Right ventricle myocardium inferior (tissue), 1 donor: ENCODE measurements around the gene CDCA3. TPM values are rescaled to one million over a fixed set of nuclear protein-coding genes. Genes with fewer than 3 reads are reported as not detected.

Experiments
- ATAC-seq: fragments of 200-7000 bp; cut with Tn5 transposase; one replicate; pipeline ENCODE4 v1.9.1; 2020; ENCODE audit warnings: mild to moderate bottlenecking, moderate library complexity
- DNase-seq: peaks from one replicate; pipeline ENCODE4 v3.0.0; 2021; ENCODE audit errors: missing footprints
- intact Hi-C: fragments of 100-400 bp; cut with DNase I; formaldehyde crosslinking; loops from one replicate; pipeline ENCODE4 v1.11.0; 2022
- total RNA-seq: library from RNA; stranded (reverse); fragmentation: NEBNext Ultra II Directional; extraction: Animal tissue kit (Norgen Biotek cat#: 25700); gene quantifications from one replicate; pipeline ENCODE4 v1.2.1, GENCODE V29; 2021
- donor health status: DM: no; HTN: yes; CAD: no; lungs with severe emphysema.

CDCA3 gene
- total RNA-seq, 1 donor from 2014 or later, result 1.2 TPM

DNA sequence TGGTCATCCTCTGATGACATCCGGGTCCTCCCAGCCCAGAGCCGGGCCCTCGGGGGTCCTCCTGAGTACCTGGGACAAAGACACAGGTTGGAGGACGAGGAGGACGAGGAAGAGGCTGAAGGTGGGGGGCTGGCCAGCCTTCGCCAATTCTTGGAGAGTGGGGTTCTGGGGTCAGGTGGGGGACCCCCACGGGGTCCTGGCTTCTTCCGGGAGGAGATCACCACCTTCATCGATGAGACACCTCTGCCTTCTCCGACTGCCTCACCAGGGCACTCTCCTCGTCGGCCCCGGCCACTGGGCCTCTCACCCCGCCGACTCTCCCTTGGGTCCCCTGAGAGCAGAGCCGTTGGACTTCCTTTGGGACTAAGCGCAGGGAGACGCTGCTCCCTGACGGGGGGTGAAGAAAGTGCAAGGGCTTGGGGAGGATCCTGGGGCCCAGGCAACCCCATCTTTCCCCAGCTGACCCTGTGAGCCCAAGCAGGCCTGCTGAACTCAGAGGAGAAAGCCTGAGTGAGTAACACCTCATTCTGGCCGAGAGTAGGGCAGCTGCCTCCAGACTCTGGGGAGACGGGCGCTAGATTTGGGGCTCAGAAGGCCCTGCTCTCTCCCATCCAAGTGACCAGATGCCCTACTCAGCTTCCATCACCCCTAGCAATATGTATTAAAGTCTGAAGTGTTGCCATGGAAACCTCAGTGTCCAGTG is 24.2 kb downstream of the CDCA3 start:
- ATAC-seq, result no peak
- intact Hi-C loops, result loop anchor here (5.0 kb wide), 1 partner anchor 215 kb away; no protein-coding TSS in a partner anchor
- DNase-seq, result no peak

DNA sequence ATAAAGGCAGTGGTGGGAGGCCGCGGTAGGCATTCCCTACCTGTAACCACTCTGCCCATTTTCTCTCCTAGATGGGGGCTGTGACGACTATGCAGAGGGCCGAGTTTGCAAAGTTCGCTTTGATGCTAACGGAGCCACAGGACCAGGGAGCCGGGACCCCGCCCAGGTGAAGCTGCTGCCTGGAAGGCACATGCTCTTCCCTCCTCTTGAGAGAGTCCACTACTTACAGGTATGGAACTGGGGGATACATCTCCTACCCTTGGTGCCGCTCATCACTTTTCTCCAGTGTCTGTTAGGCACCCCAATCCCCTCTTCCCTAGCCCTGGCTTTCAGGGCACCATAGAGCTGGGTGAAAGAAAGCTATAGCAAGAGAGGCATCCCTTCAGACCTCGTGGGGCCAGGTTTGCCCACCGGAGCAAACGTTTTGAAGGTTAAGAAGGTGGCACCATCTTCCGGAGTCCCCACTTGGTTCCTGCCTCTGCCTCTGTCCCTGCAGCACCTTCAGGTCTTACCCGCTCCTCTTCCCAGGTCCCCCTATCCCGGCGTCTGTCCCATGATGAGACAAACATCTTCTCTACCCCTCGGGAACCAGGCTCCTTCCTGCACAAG is 24.9 kb downstream of the CDCA3 start:
- no peak for DNase-seq
- intact Hi-C loops, result loop anchor here (5.0 kb wide), 1 partner anchor 214 kb away; no protein-coding TSS in a partner anchor
- ATAC-seq, result no peak

DNA sequence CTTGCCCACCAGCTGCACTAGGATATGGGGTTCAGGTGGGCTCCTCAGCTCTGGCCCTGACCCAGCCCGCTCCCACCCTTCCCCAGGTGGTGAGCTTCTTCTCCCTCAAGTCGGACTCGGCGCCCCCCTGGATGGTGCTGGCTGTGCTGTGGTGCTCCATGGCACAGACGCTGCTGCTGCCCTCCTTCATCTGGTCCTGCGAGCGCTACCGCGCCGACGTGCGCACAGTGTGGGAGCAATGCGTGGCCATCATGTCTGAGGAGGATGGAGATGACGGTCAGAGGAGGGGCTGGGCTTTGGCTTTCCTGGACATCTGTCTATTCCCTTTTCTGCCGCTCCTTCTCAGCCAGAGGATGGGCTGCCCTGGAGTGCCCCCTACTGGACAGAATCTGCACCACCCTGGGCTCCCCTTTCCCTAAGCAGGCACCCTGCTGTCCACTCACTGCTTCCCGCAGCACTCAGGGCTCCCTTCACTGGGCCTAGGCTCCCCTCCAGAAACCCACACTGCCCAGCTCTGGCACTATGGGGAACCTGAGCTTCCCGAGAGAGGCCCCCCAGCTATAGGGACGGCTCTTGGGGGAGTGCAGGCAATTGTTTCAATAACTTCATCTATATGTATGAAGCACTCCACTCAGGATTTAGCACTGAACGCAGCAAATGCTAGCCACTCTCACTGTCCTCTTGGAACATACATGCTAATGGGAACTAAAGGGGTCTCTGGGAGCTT is 25.5 kb downstream of the CDCA3 start:
- DNase-seq (peak; percentile 89), ATAC-seq (peak; percentile 58)
- intact Hi-C loops, result loop anchor here (1.0 to 5.0 kb wide), 3 partner anchors 72 to 213 kb away; partner anchors contain the start of gene MLF2

DNA sequence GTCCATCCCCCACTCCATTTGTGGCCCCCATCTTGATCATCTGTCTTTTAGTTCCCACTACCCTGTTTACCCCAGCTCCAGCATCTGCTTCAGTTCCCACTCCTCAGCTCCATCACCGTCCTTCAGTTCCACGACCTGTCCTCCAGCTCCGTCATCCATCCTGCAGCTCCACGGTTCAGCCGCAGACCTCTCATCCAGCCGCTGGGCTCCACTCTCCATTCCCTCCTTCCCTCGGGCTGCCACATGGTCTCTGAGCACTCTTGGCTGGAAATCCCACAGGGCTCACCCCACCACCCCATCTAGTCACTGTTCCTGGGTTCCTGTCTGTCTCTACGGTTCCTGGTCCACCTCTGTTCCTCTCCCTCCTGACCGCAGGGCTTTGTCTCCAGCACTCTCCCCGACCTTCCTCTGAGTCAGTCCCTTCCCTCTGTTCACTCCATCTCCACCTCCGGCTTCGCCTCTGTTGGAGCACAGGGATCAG is 26.1 kb downstream of the CDCA3 start:
- DNase-seq, result no peak
- intact Hi-C loops, result loop anchor here (1.0 to 5.0 kb wide), 4 partner anchors 43 to 213 kb away; partner anchors contain the start of gene MLF2
- no peak for ATAC-seq

DNA sequence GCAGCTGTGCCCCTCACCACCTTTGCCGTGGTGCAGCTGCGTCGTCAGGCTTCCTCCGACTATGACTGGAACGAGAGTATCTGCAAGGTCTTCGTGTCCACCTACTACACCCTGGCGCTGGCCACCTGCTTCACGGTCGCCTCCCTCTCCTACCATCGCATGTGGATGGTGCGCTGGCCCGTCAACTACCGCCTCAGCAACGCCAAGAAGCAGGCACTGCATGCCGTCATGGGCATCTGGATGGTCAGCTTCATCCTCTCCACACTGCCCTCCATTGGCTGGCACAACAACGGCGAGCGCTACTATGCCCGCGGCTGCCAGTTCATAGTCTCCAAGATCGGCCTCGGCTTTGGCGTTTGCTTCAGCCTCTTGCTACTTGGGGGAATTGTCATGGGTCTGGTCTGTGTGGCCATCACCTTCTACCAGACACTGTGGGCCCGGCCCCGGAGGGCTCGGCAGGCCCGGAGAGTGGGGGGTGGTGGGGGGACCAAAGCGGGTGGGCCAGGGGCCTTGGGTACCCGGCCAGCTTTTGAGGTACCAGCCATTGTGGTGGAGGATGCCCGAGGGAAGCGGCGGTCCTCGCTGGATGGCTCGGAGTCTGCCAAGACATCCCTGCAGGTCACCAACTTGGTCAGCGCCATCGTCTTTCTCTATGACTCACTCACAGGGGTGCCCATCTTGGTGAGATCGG is 26.9 kb downstream of the CDCA3 start:
- no peak for DNase-seq
- no peak for ATAC-seq
- intact Hi-C loops, result loop anchor here (2.0 to 5.0 kb wide), 2 partner anchors 42 to 89 kb away; no protein-coding TSS in a partner anchor

DNA sequence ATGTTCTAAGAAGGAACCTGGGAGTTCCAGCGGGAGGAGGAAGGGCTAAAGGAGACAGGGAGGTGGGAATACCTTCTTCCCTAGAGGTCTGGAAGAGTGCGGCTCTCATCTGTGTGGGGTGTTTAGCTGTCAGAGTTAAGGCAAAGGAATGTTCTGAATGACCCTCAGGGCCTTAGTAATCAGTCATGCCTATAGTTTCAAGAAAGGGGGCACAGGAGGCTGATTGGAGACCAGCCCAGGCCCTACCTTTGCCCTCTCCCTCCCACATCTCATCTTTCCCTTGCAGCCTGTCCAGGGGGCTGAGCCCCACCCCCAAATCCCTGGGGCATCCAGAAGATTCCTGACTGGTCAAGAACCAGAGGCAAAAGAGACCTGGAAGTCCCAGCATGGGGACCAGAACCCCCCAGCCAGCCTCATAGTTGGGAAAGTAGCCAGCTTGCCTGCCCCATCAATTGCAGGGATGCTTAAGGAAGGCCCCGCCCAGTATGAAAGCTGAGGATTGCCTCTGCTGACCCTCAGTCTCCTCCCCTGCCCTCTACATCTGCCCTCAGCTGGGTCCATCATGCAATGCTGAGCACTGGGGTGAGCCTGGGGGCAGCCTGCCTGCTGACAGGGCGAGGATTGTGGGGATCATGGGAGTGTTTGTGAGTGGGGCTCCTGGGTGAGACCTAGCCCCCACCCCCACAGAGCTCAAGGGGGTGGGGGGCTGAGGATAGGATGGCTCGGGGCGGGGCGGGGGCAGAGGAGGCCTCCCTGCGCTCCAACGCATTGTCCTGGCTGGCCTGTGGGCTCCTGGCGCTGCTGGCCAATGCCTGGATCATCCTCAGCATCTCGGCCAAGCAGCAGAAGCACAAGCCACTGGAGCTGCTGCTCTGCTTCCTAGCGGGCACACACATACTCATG is 27.7 kb downstream of the CDCA3 start:
- DNase-seq (no peak), ATAC-seq (no peak)
- intact Hi-C loops, result loop anchor here (2.0 to 5.0 kb wide), 2 partner anchors 41 to 89 kb away; no protein-coding TSS in a partner anchor

DNA sequence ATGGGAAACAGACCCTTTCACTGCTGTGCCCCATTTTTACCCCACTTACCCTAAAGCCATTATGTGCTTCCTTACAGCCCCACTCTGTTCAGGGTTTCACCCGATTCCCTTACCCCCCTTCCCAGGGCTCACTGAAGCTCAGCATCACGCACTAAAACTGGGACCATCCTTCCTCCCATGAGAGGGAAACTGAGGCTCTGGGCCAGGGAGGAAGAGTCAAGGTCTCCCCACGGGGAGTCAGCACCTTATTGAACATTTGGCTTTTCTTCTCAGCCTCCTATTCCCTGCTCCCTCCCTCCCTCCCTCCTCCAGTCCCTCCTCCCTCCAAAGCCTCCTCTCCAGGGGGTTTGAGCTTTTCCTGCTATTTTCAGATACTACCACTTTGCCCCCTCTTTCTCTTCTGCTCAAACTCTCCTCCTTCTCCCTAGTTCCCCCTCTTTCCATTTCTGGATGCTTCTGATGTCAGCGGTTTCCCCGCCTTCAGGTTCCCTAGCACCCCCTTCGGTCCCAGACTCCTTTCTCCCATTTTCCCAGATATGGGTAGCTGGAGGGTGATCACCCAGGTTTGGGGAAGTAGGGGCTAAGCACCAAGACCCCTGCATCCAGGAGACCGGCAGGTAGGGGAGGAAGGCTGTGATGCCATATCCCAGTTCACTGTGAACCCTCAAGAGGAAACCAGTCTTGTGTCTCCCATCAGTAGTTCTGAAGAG is 28.5 kb downstream of the CDCA3 start:
- no peak for DNase-seq
- intact Hi-C loops, result loop anchor here (5.0 kb wide), 1 partner anchor 40 kb away; no protein-coding TSS in a partner anchor
- ATAC-seq, result no peak

DNA sequence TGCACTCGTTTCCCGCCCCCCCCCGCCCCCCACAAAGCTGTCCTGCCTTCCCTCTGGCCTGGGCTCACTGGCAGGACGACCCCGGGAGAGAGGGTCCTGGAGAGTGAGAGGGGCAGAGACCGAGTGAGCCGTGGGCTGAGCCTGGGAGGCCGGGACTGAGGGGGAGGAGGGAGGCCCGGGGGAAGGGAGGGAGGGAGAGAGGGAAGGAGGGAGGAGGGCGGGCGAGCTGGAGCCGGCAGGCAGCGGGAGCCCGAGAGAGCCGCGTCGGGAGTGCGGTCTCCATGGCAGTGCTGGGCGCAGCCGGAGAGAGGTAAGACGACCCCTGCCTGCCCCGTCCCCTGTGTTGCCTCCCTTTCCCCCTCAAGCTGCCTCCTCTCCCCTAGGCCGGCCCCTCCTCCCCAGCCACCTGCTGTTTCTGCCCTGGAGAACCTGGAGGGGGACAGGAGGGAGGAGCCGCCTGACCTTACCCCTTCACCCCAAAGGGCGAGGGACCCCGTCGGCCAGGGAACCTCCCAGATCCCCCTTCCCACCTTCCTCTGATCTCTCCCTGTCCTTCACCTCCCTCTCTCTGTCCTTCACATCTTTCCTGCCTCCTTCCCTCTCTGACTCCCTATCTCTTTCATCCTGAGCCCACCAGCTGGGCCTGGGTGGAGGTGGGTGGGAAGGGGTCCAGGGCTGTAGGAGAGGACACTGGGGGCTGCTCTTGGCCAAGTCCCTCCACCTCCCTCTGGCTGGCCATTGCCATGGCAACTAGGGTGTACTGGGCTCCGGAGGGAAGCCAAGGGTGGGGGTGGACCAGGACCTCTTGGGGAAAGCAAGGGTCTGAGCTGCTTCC is 29.3 kb downstream of the CDCA3 start, which contains the start of gene GPR162:
TSS of gene GPR162 (plus strand) at position 231 of the 835 bp plus-strand sequence. CDS start 2,078 bp downstream, outside the sequence.
- peak; percentile 84 for DNase-seq
- peak; percentile 54 for ATAC-seq
- intact Hi-C loops, result loop anchor here (5.0 kb wide), 1 partner anchor 40 kb away; no protein-coding TSS in a partner anchor

DNA sequence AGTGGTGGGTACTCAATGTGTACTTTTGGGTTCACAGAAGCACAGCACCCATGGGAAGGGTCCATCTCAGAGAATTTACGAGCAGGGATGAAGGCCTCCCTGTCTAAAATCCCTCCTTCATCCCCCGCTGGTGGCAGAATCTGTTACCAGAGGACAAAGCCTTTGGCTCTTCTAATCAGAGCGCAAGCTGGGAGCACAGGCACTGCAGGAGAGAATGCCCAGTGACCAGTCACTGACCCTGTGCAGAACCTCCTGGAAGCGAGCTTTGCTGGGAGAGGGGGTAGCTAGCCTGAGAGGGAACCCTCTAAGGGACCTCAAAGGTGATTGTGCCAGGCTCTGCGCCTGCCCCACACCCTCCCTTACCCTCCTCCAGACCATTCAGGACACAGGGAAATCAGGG is 30.9 kb downstream of the CDCA3 start:
- ATAC-seq (no peak), DNase-seq (no peak)
- intact Hi-C loops, result loop anchor here (5.0 kb wide), 1 partner anchor 38 kb away; no protein-coding TSS in a partner anchor

DNA sequence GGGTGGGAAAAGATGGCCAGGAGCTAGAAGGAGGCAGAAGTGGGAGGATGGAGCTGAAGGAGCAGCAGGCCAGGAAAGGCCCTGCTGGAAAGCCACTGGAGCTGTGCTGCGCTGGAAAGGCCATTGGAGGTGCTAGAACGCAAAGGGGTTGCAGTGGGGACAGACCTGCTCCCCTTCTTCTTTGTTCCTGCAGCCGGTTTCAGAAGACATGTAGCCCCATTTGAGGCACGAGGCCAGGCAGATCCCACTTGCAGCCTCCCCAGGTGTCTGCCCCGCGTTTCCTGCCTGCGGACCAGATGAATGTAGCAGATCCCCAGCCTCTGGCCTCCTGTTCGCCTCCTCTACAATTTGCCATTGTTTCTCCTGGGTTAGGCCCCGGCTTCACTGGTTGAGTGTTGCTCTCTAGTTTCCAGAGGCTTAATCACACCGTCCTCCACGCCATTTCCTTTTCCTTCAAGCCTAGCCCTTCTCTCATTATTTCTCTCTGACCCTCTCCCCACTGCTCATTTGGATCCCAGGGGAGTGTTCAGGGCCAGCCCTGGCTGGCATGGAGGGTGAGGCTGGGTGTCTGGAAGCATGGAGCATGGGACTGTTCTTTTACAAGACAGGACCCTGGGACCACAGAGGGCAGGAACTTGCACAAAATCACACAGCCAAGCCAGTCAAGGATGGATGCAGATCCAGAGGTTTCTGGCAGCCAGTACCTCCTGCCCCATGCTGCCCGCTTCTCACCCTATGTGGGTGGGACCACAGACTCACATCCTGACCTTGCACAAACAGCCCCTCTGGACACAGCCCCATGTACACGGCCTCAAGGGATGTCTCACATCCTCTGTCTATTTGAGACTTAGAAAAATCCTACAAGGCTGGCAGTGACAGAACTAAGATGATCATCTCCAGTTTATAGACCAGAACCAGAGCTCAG is 31.7 kb downstream of the CDCA3 start:
- DNase-seq (no peak), ATAC-seq (no peak)
- intact Hi-C loops, result loop anchor here (5.0 kb wide), 1 partner anchor 37 kb away; no protein-coding TSS in a partner anchor

DNA sequence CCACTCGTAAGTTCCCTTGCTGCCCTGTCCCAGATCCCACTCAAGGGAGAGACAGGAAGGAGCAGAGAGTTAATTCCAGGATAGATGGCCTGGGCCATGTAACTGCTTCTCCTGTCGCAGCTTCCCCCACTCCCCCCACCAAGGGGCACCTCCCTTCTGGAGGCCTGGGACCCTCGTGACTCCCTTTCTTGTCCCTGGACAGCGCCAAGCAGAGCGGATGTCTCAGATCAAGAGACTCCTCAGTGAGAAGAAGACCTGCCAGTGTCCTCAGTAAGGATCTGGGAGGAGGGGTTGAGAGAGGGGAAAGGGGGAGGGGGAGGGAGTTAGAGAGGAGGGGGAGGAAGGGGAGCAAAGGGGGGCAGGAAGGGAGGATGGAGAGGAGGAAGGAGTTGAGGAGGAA is 32.4 kb downstream of the CDCA3 start:
- intact Hi-C loops, result no loop called here
- no peak for DNase-seq
- no peak for ATAC-seq

DNA sequence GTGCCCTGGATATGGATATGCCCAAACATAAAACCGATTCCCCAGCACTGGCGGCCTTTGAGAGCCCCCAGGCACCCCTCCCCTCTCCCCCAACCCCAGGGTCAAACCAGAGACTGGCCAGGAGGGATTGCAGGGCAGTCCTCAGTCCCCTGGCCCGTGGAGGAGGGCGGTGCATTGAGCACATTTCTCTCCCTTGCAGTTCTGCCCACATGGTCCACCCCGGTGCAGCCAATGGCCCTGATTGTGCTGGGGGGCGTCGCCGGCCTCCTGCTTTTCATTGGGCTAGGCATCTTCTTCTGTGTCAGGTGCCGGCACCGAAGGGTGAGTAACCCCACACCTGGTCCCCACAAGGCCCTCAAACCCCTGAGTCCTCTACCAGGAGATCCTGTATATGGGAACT is 32.9 kb downstream of the CDCA3 start:
- intact Hi-C loops, result no loop called here
- DNase-seq (no peak), ATAC-seq (no peak)

DNA sequence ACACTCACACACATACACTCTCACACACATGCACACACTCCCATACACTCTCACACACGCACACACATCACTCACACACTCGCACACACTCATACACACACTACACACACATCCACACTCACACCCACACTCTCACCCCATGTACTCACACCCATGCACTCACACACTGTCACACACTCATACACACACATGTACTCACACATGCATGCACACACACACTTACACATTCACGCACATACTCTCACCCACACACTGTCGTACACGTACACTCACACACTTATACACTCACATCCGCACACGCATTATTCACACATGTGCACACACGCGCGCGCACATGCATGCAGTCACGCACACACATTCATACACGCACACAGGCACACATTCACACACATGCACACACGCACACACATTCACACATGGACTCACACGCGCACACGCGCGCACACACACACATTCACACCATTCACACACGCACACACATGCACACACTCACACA is 33.4 kb downstream of the CDCA3 start:
- ATAC-seq (no peak), DNase-seq (no peak)
- intact Hi-C loops, result no loop called here

DNA sequence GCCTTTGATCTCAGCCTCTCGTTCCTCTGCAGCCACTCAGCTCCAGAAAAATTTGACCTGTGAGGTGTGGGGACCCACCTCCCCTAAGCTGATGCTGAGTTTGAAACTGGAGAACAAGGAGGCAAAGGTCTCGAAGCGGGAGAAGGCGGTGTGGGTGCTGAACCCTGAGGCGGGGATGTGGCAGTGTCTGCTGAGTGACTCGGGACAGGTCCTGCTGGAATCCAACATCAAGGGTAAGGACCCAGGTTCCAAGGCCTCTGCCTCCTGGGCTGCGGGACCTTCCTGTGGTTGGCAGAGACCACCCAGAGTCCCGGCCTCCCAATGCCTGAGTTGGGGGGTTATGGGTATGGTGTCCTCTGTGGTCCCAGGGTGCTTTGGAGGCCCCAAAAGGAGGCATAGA is 34.0 kb downstream of the CDCA3 start:
- DNase-seq (no peak), ATAC-seq (no peak)
- intact Hi-C loops, result no loop called here

DNA sequence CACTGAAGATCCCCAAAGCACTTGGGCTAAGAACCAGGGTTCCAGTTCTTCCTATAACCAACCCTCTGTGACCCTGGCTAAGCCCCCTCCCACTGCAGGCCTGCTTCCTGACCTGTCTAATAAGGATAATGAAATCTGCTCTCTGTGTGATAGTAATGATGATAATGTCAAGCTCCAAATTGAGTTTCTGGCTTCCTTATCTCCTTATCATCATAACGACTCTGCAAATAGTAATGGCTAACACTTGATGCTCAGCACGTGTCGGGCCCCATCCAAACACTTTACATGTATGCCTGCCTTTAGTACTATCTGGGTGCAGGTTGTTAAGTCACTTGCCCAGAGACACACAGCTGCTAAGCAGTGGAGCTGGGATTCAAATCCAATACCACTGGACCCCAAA is 34.5 kb downstream of the CDCA3 start:
- intact Hi-C loops, result no loop called here
- DNase-seq (no peak), ATAC-seq (no peak)
